ENCODE measurements around the gene LCOR. TPM values are rescaled to one million over a fixed set of nuclear protein-coding genes. Genes with fewer than 3 reads are reported as not detected.

LCOR gene
- total RNA-seq, 4 donors from 2014 or later, result 47.2 to 86.4 (median 60.0) TPM

DNA sequence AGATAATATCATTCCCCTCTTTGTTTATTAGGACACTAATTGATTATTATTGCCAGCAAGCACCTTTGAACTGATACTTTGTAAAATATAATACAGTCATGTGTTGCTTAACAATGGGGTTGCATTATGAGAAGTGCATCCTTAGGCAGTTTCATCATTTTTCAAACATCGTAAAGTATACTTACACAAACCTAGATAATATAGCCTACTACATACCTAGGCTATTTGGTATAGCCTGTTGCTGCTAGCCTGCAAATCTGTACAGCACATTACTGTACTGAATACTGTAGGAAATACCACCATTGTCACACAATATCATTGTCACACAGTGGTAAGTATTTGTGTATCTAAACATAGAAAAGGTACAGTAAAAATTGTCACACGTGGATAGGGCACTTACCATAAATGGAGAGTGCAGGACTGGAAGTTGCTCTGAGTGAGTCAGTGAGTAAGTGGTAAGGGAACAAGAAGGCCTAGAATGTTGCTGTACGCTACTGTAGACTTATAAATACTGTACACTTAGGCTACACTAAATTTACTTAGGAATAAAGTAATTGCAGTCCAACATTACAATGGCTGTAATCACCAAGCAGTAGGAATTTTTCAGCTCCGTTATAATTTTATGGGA lies 70.7 kb downstream of the LCOR start:
- 63 to 70% methylated on average over 3 to 4 of the region's 4 CpGs for WGBS, 2 donors (ENCODE audit: low coverage in 1 of 2)
- H3K4me1 ChIP-seq, result peaks cover 0 to 10% (median 7%) of the 10 kb centered on the region in 4 donors

DNA sequence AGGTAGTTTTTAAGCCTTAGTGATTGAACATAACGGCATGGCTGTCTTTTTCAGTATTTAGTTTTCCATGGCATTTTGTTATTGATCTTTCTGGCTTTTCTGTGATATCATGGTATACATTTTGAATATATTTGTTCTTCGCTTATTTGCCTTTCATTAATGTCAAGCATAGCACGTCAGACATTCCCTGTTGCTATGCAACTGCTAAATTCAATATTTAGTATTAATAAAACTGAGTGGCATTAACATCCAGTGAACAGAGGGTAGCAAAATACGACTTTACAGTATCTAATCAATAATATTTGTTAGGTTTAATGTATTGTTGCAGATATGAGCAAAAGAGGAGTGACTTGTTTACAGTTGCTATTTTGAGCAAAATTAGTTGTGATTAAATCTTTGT lies 72.5 kb downstream of the LCOR start:
- no peak for DNase-seq
- no peak overlapping the region for H3K27ac ChIP-seq
- intact Hi-C loops (cut with DNase I; ENCODE audit: low total_unique reads), result no loop called here

More for the DNA sequence above, 70.7 kb downstream of the LCOR start:
- Histone ChIP-seq H3K27me3 (no peaks in the 10 kb centered on the region), H3K36me3 (no peaks in the 10 kb centered on the region), H3K27ac (no peak overlapping the region), H3K4me3 (no peak overlapping the region), H3K9me3 (no peaks in the 10 kb centered on the region)
- no peak for DNase-seq
- TF ChIP-seq POLR2AphosphoS5 (IDR thresholded peaks at IDR 0.05) (no peak), EP300 (IDR thresholded peaks at IDR 0.05; ENCODE audit: low read depth) (no peak), POLR2A (IDR thresholded peaks at IDR 0.05) (no peak)
- TF ChIP-seq, protein P1, sequence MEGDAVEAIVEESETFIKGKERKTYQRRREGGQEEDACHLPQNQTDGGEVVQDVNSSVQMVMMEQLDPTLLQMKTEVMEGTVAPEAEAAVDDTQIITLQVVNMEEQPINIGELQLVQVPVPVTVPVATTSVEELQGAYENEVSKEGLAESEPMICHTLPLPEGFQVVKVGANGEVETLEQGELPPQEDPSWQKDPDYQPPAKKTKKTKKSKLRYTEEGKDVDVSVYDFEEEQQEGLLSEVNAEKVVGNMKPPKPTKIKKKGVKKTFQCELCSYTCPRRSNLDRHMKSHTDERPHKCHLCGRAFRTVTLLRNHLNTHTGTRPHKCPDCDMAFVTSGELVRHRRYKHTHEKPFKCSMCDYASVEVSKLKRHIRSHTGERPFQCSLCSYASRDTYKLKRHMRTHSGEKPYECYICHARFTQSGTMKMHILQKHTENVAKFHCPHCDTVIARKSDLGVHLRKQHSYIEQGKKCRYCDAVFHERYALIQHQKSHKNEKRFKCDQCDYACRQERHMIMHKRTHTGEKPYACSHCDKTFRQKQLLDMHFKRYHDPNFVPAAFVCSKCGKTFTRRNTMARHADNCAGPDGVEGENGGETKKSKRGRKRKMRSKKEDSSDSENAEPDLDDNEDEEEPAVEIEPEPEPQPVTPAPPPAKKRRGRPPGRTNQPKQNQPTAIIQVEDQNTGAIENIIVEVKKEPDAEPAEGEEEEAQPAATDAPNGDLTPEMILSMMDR (IDR thresholded peaks at IDR 0.05), result no peak
- intact Hi-C loops (cut with DNase I; ENCODE audit: low total_unique reads), result no loop called here
- in situ Hi-C loops (cut with MboI; ENCODE audit: low pct_ligation_motif_present in 1 of 4, low pct_unique_long_range_greater_than_20kb in 1 of 4, low sequenced_read_pairs in 3 of 4), result no loop called here

DNA sequence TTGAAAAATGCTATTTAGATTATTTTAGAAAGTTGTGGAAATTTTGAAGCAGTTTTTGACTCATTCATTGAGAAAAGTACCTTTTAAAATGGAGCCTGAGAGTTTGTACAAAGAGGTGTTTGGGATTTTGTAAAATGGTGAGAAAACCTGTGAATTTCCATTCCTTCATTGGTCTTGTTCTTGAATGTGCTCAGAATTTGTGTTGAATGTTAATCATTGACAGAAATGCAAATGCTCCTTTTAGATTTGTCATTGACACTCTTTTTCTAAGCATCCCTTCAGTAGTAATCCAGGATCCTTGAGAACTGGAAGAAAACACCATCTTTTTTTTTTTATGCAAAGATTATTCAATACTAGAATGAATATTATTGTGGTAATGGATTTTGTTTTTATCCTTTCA lies 74.8 kb downstream of the LCOR start:
- intact Hi-C loops (cut with DNase I; ENCODE audit: low total_unique reads), result no loop called here
- H3K4me1 ChIP-seq, result peaks cover 0 to 24% (median 10%) of the 10 kb centered on the region in 4 donors
- in situ Hi-C loops (cut with MboI; ENCODE audit: low pct_ligation_motif_present in 1 of 4, low pct_unique_long_range_greater_than_20kb in 1 of 4, low sequenced_read_pairs in 3 of 4), result no loop called here
- H3K27me3 ChIP-seq, result no peaks in the 10 kb centered on the region
- H3K36me3 ChIP-seq, result no peaks in the 10 kb centered on the region
- no peak overlapping the region for H3K4me3 ChIP-seq
- DNase-seq, result no peak
- TF ChIP-seq EP300 (IDR thresholded peaks at IDR 0.05; ENCODE audit: low read depth) (no peak), POLR2A (IDR thresholded peaks at IDR 0.05) (no peak), POLR2AphosphoS5 (IDR thresholded peaks at IDR 0.05) (no peak)
- TF ChIP-seq, protein P1 (IDR thresholded peaks at IDR 0.05), result no peak
- H3K9me3 ChIP-seq, result no peaks in the 10 kb centered on the region
- H3K27ac ChIP-seq, result no peak overlapping the region

More for the DNA sequence above, 72.5 kb downstream of the LCOR start:
- Histone ChIP-seq H3K27me3 (no peaks in the 10 kb centered on the region), H3K4me3 (no peak overlapping the region), H3K36me3 (no peaks in the 10 kb centered on the region), H3K4me1 (peaks cover 0 to 10% (median 7%) of the 10 kb centered on the region in 4 donors), H3K9me3 (no peaks in the 10 kb centered on the region)
- TF ChIP-seq POLR2AphosphoS5 (IDR thresholded peaks at IDR 0.05) (no peak), EP300 (IDR thresholded peaks at IDR 0.05; ENCODE audit: low read depth) (no peak), POLR2A (IDR thresholded peaks at IDR 0.05) (no peak)
- TF ChIP-seq, protein P1 (IDR thresholded peaks at IDR 0.05), result no peak
- 91 to 92% methylated on average over 4 of the region's 4 CpGs for WGBS, 2 donors (ENCODE audit: low coverage in 1 of 2)
- in situ Hi-C loops (cut with MboI; ENCODE audit: low pct_ligation_motif_present in 1 of 4, low pct_unique_long_range_greater_than_20kb in 1 of 4, low sequenced_read_pairs in 3 of 4), result no loop called here

DNA sequence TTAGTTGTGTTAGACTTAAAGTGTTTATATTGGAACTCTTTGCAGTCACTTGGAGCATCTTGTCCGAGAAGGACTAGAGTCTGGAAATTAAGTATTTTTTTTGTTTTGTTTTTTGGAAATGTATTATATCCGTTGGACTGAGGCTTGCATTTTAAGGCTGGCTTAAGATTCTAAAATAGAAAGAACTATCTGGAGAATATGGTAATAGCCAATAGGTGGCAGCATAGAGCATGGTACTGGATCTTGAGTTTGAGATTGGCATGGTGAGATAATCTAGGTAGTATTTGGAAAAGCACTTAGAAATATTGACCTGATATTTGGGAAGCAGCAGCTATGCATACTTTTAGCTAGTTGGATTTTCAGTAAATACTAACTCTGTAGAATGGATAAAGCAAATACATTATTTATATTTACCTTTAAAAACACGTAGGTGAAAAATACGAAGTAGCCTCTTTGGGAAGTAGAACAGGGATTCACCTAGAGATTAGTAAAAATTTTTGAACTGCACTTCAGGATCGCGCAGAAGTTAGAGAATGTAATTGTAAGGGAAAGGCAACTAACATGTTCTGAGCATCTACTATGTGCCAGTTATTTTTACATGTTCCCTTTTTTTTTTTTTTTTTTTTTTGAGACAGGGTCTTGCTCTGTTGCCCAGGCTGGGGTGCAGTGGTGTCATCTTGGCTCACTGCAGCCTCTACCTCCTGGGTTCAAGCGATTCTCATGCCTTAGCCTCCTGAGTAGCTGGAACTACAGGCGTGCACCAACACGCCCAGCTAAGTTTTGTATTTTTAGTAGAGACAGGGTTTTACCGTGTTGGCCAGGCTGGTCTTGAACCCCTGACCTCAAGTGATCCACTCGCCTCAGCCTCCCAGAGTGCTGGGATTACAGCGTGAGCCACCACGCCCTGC lies 78.6 kb downstream of the LCOR start:
- DNase-seq, result no peak
- Histone ChIP-seq H3K36me3 (no peaks in the 10 kb centered on the region), H3K27me3 (no peaks in the 10 kb centered on the region), H3K9me3 (no peaks in the 10 kb centered on the region), H3K4me1 (peaks cover 0 to 20% (median 6%) of the 10 kb centered on the region in 4 donors), H3K27ac (no peak overlapping the region), H3K4me3 (no peak overlapping the region)
- intact Hi-C loops (cut with DNase I; ENCODE audit: low total_unique reads), result no loop called here
- WGBS, 2 donors (ENCODE audit: low coverage in 1 of 2), result 83 to 85% methylated on average over 11 to 13 of the region's 13 CpGs
- in situ Hi-C loops (cut with MboI; ENCODE audit: low pct_ligation_motif_present in 1 of 4, low pct_unique_long_range_greater_than_20kb in 1 of 4, low sequenced_read_pairs in 3 of 4), result loop anchor here in 1 of 4 donors (10.0 kb wide), 1 partner anchor 56 kb away; no protein-coding TSS in a partner anchor
- no peak for TF ChIP-seq EP300 (IDR thresholded peaks at IDR 0.05; ENCODE audit: low read depth)
- TF ChIP-seq, protein P1 (IDR thresholded peaks at IDR 0.05), result peak; percentile 46 to 64 (median 61)
- no peak for TF ChIP-seq POLR2AphosphoS5 (IDR thresholded peaks at IDR 0.05)
- TF ChIP-seq POLR2A (IDR thresholded peaks at IDR 0.05), result no peak
